GM12874 (cell line): ENCODE data around the gene KCNG3.

ENCODE experiments used
- CTCF ChIP-seq: IDR thresholded peaks from 2 replicates; pipeline ENCODE4 v1.5.1; 2011; ENCODE audit warnings: low read depth, mild to moderate bottlenecking, control low read depth, low read length, moderate library complexity; ENCODE audit not compliant: insufficient read depth

The KCNG3 gene

GRCh38 chr2:42443718-42444399, 49.9 kb downstream of the KCNG3 start:
- TF ChIP-seq CTCF: no peak

DNA sequence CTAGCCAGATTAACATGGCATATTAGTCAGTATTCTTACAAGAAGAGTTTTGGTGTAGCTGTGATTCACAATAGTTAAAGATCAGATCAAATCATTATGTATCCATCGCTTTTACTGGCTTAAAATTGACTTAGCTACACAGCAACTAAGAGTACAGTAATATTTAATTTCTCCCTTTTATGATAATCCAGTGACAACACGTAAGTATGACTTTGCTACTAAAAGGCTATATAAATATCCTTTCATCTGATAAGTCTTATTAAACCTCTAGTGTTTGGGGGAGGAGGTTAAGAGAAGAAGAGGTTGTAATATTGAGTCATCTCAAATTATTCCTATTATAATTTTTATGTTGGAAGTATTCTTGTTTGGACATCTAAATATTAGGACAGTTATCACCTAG, 51.0 kb downstream of the KCNG3 start:
- TF ChIP-seq CTCF: no peak

DNA sequence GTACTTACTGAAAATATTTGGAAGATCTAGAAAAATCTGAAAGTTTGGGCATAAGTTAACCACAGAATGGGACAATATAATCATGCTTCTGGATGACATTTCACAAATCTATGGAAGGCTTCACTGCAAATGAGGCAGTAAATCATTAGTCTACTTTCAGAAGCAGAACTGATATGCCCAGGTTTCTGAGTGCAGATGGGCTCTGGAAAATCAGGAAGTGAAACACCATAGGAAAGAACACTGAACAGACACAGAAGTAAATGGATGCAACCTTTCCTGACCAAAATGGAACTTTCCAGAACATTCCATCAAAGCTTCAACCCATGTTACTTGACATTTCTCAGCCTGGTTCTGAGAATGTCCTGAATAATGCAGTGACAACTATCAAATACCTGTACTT, 55.1 kb downstream of the KCNG3 start:
- no peak for TF ChIP-seq CTCF

DNA sequence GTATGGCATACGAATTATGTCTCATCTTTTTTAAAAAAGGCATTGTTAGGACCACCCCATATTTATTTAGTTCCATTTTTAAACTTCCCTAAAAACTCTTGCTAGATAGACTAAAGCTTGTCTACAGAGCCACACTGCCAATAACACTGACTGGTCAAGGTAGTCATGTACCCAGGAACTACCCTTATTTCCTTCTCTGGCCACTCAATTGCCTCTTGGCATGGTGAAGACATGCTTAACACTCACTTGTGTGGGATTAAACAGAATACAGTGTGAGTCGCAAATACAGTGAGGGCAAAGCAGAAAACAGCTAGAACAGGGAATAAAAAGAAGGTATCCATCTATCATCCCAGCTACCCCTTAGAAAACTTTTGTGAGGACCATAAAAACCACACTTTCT, 57.4 kb downstream of the KCNG3 start:
- no peak for TF ChIP-seq CTCF

DNA sequence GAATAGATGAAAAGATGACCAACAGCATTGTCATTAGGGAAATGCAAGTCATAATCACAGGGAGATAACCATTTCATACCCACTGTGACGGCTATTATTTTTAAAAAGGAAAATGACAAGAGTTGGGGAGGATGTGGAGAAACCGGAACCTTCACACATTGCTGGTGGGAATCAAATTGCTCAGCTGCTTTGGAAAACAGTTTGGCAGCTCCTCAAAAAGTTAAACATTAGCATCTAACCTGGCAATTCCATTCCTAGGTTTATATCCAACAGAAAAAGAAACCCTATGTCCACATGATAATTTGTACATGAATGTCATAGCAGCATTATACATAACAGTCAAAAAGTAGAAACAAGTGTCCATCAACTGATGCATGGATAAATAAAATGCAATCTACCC, 58.2 kb downstream of the KCNG3 start:
- no peak for TF ChIP-seq CTCF

DNA sequence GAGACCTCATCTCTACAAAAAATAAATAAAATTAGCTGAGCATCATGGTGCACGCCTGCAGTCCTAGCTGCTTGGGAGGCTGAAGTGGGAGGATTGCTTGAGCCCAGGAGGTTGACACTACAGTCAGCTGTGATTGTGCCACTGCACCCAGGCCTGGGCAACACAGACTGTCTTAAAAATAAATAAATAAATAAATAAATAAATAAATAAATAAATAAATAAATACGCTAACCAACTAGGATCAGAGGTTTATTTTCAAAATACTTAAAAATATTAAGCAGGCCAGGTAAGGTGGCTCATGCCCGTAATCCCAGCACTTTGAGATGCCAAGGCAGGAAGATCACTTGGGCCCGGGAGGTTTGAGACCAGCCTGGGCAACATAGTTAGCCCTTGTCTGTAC, 63.6 kb downstream of the KCNG3 start:
- no peak for TF ChIP-seq CTCF

DNA sequence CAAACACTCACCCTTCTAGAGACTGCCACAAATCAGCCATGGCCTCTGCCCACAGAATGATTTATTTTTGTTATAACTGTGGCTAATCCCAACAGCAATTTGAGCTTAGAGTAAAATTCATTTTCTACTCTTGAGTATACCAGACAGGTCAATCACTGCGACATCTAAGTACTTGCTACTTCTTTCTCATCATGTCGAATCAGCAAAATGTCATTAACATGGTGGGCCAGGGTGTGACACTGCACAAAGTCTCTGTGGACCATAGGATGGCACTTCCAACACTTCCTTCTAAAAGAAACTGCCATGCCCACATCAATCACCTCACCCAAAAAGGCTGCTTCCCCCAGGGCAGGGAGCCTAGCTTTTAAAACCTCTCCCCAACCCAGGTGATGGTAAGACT, 64.4 kb downstream of the KCNG3 start:
- no peak for TF ChIP-seq CTCF

- no peak for TF ChIP-seq CTCF
Measured at GRCh38 chr2:42425697-42426096, 68.1 kb downstream of the KCNG3 start.
